Measurements from ENCODE around the gene ROR2.

GRCh38 chr9:91894536-91894935, 55.5 kb downstream of the ROR2 start:
- no peak for TF ChIP-seq CTCF (IDR thresholded peaks at IDR 0.05; ENCODE audit: borderline replicate concordance, extremely low read depth, low read length, poor library complexity, severe bottlenecking)
- TF ChIP-seq EZH2 (IDR thresholded peaks at IDR 0.05; ENCODE audit: borderline replicate concordance, low read depth, low read length, severe bottlenecking): no peak
